GM21786 (cell line): ENCODE measurements around the gene ALKBH8.
"Not testable (repeated sequence)": the region's sequence is repeated elsewhere in the genome, so short reads cannot be mapped to it uniquely, and the experiment has no call there.

Experiments used
- ATAC-seq: cut with Tn5 transposase; IDR thresholded peaks from one replicate; pipeline ENCODE4 v1.9.1; 2021; ENCODE audit not compliant: unreplicated experiment

ALKBH8 gene

DNA sequence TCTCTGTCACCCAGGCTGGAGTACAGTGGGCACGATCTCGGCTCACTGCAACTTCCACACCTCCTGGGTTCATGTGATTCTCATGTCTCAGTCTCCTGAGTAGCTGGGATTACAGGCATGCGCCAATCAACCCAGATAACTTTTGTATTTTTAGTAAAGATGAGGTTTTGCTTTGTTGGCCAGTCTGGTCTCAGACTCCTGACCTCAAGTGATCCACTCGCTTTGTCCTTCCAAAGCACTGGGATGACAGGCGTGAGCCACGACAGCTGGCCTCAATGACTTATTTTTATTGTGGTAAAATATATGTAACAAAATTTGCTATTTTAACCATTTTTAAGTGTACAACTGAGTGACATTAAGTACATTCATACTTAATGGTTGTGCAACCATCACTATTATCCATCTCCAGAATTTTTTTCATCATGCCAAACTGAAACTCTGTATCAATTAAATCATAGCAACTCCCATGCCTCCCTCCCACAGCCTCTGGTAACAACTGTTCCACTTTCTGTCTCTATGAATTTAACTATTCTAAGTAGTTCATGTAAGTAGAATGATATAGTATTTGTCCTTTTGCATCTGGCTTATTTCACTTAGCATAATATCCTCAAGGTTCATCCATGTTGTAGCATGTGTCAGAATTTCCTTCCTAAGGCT lies 57.2 kb downstream of the ALKBH8 start:
- no peak for ATAC-seq

DNA sequence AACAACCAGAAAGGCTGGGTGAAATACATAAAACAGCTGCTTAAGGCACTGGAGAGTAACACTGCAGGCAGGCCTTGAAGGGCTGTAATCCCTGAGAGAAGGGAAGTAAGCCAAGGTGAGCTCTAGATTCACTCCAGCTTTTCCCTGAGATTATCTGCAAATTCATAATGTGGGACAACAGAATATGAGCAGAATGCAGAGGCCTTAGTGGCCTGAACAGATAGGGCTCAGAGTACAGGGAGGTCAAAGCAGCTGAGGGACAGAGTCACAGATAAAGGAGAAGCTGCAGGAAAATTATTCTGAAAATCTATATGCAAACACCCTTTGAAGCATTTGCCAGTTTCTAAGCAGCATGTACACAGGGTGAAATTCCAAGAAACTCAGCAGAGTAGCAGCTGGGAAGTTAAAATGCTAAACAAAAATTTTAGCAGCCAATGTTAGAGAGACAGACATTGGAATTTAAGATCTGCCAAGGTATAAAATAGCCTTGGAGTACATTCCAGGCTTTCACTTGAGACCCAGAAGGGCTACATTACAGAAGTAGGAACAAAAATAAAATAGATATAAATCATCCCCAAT lies 59.8 kb downstream of the ALKBH8 start:
- no peak for ATAC-seq

DNA sequence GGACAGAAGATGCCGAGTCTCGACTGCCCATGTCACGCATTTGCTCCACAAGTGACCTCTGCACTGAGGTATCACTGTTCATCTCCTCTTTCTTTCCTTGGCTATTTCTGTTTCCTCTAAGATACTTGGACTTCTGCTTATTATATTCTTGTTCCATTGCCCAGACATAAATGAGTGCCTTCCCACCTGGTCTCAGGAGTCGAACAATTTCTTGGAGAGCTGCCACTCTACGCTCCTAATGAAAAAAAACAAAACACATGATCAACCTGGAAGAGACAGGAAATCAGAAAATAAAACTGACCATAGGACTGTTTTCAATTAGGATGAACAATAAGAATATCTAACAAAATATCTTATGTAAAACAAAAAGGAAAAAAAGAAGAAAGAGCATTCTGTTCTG lies 60.6 kb downstream of the ALKBH8 start:
- no peak for ATAC-seq

DNA sequence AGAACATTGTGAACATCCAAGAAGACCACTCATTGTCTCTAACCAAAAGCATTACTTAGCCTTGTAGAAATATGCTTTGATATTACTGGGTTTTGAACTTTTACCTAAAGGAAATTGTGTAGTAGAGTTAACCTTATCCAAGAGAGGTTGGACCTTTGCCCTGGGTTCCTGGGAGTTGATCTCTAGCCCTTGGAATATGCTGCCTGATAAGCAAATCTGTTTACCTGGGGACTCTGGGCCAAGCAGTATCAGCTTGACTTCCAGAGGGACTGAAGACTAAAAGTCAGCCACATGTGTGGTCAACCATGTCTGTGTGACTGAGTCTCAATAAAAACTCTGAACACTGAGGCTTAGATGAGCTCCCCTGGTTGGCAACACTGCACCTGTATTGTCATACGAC lies 63.8 kb downstream of the ALKBH8 start:
- ATAC-seq, result no peak

DNA sequence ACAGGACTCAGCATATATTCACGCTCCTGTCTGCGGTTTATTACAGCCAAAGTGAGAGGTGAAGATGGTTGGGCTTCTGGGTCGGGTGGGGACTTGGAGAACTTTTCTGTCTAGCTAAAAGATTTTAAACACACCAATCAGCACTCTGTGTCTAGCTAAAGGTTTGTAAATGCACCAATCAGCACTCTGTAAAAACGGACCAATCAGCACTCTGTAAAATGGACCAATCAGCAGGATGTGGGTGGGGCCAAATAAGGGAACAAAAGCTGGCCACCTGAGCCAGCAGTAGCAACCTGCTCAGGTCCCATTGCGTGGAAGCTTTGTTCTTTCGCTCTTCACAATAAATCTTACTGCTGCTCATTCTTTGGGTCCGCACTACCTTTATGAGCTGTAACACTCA lies 68.2 kb downstream of the ALKBH8 start:
- ATAC-seq, result not testable (repeated sequence)

DNA sequence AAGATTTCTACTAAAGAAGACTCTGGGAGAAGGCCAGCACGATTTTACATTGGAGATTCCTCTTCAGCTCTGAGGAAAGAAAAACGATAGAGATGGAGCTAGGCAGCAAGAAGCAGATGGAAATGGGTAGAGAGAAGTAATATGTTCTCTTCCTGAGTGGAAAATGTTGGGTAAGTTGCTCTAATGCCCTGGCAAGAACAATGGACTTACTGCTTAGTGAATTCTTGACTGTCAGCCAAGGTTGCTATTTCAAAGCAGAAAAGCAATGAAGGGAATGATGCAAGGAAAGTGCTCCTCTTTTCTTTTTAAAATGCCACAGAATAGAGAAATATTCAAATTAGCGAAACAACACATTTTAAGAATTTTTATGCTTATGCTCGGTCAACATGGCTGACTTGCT lies 69.5 kb downstream of the ALKBH8 start:
- no peak for ATAC-seq

DNA sequence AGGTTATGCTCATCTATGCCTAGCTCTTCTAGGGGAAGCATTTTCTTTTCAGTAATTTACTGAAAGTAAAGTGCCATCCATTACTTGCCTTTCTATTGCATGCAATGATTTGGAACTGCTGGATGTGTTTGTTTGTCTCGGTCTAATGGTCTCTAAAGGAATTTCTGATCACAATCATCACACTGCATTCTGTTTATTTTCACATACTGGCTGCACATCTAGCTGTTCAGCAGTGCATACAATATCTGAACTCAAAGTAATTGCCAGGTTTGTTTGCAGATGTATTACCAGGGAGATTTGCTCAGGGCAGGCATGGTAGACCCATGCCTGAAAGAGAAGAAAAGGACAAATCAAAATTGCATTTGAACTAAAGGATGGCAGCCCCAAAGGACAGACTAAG lies 71.5 kb downstream of the ALKBH8 start:
- no peak for ATAC-seq

DNA sequence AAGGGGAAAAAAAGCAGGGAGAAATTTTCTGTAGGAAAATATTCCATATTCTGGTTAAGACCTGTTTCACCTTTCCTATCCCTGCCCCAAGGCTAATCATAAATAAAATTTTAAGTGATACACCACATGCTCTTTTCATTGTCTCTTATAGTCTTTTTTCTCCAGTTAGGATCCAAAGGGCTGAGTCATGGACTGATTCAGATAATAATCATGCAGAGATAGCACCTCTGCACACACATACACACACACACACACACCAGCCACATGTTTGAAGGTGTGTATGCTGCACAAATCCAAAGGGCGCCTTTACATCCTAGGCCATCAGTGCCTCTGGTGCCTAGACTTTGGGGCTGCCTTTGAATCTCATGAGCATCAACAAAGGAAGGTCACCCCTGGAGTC lies 72.4 kb downstream of the ALKBH8 start:
- ATAC-seq, result no peak

DNA sequence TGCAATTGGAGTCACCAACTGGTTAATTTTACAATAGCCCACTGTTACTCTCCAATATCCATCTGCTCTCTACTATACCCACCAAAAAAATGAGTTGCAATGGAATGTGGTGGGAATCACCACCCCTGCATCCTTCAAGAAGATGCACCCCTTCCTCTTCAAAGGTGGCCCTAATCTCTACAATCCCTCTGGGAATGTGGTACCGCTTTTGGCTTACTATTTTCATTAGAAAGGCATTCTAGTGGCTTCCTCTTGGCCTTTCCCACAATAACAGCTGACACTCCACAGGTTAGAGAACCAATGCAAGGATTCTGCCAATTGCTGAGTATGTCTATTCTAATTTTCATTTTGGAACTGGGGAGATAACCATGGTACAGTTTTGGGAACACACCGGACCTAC lies 74.7 kb downstream of the ALKBH8 start:
- no peak for ATAC-seq

DNA sequence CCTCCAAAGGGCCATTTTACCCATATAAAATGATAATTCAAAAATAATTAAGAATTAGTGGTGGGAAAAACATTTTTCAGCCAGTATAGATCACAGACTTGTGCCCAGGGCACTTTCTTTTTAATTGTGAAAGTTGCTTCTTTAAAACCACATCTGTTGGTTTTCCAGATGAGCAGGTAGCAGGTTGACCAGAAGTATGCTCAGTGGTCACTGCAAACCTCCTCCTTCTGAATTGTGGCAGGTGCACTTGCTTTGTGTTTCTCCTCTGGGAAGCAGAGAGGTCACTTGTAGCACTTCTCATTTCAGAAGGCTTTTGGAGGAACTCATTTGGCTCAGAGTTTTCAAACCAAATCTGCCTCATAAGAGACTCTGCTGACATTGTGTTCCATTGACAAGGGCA lies 83.3 kb downstream of the ALKBH8 start:
- ATAC-seq, result no peak

DNA sequence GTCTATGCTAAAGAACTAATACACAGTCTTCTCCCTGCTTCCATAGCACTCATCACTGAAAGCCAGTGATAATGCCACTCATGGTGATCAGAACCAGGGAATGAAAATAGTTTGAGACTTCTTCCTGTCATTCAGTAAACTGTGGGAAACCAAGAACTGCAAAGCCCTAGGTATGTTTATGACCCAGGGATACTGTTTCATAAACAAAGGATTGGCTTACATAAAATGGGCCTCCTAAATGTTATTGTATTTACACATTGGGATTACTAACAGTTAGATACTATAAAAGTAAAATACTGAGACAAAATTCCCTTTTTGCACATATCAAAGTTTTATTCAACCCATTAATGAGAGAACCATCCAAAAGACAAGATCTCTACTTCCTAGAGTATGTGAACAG lies 86.6 kb downstream of the ALKBH8 start:
- no peak for ATAC-seq

DNA sequence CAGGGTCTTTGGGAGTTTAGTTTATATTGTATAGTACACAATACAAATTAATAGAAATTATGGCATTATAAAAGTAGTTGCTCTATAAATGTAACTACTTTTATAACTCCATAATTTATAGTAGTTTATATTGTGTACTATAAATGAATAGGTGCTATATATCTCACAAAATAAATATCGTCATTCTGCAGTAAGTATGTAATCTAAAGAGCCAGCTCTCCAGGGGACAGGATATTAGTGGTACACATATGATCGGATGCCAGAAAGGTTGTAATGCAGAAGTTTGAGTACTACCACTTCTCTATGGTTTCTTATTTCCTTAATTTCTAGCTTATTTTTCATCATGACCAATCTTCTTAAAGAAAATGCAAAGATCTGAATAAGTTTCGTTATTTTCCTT lies 87.7 kb downstream of the ALKBH8 start:
- ATAC-seq, result no peak

DNA sequence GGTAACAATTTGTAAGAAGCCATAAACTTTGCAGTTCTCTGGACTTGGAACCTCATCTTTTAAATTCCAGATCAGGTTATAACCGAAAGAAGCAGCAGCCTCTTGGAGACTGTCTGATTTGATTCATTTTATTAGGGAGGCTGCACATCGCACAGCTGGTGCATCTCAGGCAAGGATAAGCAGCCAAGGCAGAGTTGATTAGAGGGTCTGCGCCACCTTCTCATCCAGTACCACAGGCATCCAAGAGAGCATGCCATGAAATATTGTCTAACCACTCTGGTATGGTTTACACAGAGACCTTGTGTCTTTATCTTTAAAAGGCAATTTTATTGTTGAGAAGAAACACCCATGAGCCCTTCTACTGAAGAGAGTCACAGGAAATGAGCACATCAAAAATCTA lies 91.7 kb downstream of the ALKBH8 start:
- no peak for ATAC-seq

DNA sequence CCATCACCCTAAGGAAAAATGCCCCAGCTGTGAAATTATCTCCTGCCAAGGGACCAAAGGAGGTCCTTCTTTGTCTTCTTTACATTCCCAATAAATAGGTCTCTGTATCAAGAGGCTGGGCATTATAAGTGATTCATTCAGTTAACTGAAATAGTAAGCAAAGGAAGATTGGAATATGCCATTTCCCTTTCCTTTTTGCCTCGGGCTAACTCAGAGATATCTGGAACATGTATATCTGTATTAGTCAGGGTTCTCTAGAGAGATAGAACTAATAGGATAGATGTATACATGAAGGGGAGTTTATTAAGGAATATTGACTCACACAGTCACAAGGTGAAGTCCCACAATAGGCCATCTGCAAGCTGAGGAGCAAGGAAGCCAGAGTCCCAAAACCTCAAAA lies 92.6 kb downstream of the ALKBH8 start:
- ATAC-seq, result no peak

DNA sequence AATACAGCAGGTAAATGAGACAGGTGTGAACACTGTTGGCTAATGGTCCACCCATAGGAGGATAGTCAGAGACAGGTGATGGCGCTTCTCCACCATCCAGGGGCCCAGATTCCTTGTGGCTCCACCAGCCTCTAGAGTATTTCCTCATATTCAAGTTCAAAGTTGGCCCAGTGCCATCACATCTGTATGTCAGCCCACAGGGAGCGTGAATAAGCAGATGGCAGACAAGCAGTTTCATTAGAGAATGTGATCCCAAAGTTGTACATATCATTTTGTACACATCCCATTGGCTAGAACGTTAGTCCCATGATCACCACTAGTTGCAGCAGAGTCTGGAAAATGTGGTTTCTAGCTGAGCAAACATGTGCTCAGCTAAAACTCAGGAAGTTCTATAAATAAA lies 96.9 kb downstream of the ALKBH8 start:
- ATAC-seq, result no peak

DNA sequence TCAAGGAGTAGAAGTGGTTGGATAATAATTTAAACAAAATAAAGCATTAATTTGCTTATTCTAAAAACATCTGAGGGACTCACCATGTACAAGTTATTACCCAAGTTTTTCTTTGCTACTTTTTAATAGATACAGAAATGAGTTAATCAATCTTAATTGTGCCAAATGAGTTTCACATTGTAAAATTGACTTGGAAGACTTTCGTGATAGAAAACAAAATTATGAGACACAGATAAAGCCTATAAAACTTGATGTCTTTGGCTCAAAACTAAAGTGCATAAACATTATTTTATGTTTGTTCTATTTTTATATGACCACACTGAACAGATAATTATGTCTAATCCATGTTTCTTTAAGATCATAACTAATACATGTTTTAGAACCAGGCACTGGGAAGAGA lies 97.8 kb downstream of the ALKBH8 start:
- no peak for ATAC-seq

DNA sequence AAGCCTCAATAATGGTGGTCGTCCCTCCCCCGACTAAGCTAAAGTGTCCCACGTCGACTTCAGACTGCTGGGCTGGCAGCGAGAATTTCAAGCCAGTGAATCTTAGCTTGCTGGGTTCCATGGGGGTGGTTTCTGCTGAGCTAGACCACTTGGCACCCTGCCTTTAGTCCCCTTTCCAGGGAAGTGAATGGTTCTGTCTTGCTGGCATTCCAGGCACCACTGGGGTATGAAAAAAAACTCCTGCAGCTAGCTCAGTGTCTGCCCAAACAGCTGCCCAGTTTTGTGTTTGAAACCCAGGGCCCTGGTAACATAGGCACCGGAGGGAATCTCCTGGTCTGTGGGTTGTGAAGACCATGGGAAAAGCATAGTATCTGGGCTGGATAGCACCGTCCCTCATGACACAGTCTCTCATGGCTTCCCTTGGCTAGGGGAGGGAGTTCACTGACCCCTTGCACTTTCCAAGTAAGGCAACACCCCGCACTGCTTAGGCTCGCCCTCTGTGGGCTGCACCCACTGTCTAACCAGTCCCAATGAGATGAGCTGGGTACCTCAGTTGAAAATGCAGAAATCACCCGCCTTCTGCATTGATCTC lies 99.2 kb downstream of the ALKBH8 start:
- ATAC-seq, result not testable (repeated sequence)

DNA sequence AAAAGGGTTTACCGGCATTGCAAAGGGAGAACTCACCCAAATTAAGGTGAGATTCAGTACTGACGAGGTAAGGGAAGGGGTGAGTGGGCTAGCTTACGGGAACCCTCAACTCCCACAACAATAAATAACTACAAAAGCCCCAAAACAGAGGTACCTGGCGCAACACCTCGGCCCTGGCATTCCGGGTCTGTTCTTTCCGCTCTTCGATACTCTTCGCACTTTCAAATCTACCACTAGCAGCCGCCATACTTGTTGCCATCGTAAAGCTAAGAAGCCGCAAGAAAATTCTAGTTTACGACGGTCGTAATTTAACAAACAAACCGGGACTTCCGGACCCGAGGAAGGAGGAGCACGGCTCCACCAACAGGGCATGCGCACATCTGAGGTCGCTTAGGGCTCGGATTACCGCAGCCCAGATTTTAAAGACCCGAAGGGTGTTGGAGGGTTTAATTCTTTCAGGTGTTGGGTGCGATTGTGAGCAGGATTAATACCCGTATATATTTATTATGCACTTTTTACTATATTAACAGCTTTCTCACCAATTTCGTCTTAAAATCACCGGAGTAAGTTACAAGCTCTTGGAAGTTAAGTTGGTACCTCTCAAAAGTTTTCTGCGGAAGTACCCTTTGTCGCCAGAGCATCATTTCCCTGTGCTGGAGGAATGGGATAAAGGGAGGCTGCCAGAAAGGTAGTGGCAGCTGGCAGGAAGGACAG lies 107.8 kb downstream of the ALKBH8 start, which contains the start of gene CWF19L2:
CWF19L2 (minus strand) TSS at position 268 of the 714 bp plus-strand sequence; CDS start at position 259, 9 bp downstream.
- ATAC-seq, result peak; percentile 97

DNA sequence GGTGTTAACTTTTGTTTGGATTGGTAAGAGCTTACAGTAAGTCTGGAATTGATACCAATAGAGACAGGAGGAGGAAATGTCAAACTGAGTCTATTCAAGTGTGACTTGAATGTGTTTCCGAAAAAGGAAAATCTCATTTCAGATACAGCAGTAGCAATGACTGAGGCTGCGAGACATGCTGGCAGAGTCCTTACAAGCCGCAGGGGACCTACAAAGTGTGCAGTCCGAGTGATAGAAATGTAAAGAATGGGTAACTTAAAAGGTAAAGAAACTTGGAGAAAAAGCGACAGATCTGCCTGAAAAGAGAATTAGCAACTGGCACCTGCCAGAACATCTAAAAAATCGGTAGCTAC lies 108.4 kb downstream of the ALKBH8 start:
- ATAC-seq, result peak; percentile 36

DNA sequence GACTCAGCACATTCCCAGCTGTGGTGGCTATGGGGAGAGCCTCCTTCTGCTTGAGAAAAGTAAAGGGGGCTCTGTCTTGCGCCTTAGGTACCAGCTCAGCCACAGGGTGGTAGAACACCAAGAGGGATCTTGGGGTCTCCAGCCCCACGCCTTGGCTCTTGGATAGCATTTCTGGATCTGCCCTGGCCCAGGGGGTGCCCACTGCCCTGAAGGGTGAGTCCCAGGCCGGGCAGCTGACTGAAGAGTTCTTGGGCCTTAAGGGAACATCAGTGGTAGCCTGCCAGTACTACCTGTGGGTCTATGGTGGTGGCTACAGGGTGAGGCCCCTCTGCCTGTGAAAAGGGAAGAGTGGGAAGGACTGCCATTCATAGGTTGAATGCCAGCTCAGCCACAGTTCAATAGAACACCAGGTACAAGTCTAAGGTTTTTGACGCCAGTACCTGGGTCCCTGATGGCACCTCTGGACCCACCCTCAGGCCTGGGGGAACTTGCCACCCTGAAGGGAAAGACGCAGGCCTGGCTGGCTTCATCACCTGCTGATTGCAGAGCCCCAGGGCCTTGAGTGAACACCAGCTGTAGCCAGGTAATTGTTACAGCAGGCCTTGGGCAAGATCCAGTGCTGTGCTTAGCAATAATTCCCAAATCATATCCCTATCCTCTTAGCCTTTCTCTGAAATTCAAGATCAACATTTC lies 111.8 kb downstream of the ALKBH8 start:
- ATAC-seq, result no peak
